ENCODE measurements around the gene ATP5F1D.

Gene ATP5F1D

DNA sequence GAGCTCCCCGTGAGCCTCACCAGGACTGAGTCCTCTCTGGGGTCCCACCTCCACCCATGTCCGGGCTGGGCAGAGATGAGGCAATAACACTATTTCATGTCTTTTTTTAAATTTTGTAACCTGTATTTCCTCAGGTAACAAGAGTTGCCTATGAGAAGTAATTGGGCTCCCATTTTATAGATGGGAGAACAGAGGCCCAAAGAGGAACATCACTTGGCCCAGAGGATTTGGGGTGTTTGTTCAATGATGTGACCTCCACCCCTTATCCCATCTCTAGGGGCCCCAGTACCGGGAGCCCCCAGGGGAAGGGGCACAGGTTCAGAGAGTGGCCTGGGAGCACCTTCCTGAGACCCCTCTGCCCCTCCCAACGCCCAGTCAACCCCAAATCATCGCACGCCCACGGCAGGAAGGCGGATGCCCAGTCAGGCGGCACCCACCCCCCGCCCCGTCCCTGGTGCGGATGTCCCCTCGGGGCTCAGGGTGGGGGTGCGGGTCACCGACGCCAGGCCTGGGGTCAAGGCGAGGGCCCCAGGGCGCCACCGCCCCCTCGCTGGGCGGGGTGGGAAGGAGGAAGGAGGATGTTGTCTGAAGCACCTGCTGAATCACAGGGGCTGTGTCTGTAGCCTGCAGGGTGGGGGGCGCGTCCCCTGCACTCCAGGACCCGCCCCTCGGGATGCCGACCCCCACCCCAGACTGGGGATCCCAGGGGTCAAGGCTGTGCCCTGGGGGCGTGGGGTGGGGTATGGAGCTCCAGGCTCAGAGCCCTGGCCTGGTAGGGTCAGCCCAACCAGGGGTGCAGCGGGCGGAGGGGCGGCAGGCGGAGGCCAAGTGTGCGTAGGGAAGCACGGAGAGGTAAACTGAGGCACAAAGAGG, 18.6 kb downstream of the ATP5F1D start:
- DNase-seq = peak; percentile 58

DNA sequence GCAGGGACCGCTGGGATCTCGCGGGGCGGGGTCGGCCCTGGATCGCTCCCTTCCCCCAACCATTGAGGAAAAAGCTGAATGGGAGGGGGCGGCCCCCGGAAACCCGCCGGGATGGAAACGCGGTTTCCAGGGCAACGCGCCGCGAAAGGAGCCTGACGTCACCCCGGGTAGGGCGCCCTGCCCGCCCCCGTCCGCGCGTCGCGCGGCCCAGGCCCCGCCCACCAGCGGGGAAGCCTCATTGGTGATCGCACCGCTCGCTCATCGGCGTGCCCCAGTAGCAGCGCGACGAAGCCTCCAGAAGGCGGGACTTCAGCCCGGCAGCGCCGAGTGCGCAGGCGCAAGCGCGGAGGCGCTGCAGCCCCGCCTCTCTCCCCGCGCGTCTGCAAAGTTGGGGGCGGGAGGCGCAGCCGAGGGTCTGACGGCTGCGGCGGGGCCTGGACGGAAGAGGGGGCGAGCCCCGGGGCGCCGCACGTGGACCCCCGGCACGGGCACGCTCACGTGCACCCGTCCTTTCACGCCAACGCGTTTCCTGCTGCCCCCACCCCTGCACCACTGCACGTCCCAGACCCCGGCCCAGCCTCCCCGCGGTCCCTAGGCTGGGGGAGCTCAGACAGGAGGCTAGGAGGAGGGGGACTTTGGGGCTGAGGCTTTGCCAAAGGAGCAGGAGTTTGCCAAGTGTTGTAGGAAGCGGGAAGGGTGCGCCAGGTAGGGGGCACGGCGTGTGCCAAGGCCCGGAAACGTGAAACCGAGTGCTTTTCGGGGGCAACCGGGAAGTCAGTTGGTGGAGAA, 19.4 kb downstream of the ATP5F1D start:
- DNase-seq = peak; percentile 97

DNA sequence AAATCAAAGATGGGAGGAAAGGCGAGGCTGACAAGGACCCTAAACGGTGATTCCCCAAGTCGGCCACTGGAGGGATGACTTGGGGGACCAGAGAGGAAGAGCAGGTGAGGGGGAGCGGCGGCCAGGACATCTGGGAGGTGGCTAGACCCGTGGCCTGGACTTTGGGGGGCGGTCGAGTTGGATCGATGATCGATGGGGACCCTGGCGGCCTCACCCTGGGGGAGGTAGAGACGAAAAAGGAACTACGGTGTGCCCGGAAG, 19.9 kb downstream of the ATP5F1D start:
- DNase-seq = no peak

DNA sequence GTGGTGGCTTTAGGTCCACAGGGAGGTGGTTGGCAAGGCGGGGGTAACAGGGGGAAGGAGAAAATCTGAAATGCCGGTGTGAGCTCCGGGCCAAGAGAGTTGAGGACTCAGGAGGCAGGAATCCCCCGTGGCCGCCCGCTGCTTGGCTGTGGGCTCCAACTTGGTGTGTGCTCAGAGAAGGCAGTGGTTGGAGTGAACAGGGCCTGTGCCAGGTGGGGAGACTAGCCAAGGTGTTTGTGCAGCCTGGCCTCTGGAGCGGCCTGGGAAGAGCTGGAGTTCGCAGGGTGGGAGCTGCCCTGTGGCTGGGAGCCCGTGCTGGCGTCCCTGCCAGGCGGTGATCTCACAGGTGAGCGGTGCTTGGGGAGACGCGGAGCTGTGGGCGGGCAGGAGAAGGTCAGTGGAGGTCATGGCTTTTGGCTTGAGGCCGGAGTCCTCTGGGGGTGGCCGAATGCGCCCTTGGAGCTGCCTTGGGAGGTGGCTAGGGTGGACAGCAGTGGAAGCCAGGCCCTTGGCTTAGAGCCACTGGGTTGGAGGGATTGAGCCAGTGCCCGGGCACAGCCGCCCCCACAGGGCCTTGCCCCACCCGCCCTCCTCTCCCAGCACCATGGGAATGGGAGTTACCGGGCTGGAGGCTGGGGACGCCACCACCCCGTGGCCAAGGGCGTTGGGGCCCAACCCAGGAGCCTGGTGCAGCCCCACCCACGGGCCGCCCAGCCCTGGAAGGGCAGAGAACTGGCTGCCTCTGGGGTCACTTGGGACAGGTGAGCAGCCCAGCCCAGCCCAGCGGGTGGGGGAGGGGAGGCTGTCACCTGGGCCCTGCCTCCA, 20.5 kb downstream of the ATP5F1D start:
- peak; percentile 40 for DNase-seq

DNA sequence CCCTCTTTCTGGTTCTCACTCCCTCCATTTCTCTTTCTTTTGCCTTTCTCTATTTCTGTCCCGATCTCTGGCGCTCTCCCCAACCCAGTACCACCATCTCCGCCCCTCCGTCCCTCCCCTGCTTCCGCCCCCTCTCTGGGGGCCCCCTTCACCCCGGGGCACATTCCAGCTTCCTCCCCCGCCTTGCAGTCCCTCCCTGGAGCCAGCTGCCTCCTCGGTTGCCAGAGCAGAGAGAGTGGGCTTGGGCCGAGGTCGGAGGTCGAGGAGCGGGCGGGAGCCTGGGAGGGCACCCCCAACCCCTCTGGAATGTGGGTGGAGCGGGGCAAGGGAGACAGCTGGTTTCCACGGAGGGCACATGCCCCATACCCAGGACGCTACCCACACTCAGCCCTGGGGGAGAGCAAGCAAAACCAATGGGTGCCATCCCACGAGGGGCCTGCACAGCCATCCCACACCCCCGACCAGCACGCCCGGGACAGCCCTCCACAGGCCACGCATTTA, 21.1 kb downstream of the ATP5F1D start:
- no peak for DNase-seq

DNA sequence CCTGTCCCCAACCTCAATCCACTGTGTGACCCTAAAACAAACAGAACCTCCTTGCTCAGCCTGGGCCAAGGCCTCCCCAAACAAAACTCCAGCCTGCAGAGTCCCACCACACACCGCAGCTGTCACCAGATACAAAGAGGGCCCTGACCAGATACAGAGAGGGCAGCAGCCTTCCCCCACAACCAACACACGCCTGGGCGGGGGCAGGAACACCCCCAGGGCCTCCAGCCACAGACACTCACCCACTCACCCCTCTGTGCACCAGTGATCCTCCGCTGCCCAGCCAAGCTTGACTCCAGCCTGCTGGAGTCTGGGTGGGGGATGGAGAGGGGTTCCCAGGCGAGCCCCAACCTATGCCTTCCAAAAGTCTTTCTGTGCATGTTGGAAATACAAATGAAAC, 21.6 kb downstream of the ATP5F1D start:
- DNase-seq = no peak

DNA sequence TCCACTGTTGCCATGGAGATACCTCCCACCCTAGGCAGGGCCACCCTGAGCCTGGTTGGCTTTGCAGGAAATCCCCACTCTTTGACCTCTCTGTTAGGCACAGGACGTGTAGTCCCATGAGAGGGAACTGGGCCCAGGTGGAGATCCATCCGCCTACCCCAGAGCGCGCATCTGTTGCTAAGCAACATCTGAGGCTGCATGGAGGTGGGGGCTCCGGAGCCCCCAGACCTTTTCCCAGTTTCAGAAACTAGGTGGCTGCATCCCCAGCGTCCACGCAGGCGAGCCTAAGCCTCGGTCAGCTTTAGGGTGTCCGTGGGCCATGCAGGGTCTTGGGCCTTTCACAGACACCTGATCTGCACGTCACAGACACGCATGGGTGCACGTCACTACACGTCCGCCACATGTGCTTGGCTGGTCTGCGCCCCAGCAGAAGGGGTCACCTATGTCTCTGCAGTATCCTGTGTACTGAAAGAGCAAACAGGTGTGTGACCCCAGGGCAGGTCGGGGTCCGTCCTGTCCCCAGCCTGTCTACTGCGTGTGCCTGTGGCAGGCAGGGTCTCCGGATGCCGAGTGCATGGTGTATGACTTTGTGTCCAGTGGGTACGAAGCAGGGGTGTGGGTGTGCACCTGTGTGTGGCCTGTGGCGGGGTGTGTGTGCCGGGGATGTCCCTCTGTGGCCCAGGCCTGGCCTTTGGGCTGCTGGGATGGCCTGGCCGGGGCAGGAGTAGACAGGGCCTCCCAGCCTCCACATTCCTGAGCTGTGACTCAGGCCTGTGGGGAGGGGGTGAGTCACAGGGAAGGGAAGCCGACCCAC, 23.5 kb downstream of the ATP5F1D start:
- DNase-seq = no peak

DNA sequence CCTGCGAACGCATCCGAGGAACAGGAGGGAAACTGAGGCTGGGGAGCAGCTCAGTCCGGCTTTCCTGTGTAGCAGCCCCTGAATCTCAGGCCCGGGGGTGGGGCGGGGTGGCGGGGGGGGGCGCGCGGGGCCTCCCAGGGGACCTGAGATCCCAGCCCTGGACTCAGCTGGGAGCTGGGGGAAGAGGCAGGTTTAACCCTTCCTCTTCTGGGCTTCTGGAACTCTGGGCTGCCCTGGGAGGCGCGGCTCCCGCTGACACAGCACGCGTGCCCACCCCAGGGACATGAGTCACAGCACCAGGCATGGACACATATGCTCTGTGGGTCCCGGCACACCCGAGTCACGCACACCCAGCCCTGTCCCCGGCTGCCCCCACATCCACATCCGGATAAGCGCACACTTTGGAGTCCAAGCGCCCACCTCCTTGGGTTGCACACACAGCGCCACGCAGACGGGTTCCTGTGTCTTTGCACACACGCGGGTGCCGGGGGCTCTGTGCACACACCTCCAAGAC, 24.1 kb downstream of the ATP5F1D start:
- peak; percentile 47 for DNase-seq

DNA sequence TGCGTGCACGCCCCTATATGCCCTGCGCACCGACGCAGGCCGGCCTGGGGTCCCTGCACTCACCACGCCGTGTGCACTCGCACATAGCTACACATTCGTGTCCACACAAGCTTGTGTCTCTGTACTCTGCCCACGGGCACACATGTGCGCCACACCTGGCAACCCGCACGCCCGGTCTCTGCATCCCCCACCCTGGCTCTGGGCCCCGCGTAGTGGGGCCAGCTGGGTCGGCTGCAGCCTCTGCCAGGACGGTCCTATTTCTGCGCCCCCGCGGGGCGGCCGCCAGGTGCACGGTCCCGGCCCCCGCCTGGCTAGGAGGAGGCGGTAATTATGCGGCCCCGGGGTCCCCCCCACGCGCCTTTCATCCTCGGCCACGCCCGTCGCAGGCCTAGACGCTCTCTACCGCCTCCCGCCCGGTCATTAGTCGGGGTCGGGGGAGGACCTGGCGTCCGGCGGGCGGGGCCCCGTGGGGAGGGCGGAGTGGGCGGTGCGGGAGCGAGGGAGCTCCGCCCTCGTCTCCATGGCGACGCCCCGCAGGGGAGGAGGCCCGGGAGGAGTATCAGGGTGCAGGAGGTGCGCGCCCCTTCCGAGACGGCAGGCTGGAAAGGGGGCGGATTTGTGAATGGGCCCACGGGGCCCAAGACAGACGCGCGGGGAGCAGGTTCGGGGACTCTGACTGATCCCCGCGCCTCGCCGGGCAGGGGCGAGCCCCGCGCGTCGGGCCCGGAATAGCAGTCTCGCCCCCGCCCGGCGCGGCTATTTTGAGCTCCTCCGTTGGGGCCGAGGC, 24.8 kb downstream of the ATP5F1D start:
- DNase-seq = peak; percentile 82

DNA sequence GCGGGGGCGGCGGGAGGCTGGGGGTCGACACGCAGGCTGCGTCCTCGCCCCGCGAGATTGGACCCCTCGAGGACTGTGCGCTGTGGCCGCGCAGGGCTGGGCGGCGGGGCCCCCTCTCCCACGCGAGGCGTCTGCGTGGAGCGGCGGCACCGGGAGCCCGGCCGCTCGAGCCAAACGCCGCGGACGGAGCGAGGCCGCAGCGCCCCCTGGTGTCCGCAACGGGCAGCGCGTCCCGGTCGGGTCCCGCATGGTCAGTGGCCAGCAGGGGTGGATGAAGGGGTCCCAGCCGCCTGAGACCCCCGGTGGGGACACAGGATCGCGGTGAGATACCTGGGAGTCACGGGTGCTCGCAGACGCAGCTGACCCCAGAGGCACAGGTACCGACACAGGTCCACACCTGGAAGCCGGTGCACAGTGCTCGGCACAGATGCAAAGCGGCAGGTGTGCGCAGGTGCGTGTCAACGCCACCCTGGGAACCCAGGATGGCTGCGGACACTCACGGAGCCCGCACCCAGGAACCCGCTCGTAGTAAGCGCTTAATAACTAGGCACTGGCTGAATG, 25.4 kb downstream of the ATP5F1D start:
- peak; percentile 75 for DNase-seq

DNA sequence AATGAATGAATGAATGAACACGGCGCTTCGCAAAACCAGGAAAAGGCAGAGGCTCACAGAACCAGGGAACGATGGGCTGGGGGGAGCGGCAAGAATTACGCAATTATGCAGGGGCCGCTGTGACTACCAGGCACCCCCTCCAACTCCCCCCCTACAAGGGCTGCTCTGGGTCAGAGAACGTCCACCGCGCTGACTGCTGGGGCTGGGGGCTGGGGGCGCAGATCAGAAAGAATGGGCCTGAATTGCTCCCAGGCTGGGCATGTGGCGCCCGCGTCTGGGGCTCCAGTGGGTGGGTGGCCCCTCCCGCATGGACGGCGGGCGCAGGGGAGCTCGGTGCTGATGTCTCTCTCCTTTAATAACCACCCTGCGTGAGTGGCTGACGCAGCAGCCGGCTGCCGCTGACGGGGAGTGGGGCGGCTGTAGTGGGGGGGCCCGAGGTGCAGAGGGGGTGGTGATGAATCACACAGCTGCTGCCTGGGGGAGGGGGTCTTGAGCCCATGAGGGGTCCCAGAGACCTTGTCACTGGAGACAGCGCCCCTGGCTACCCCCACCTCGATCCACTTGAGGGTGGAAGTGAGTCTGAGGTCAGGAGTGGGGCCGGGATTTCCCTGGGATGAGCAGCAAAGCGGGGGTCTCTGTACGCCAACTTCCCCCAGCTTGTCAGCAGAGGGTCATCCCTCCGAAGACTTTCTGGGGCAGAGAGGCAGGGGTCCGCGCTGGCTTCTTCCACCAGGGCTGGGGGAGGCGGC, 26.1 kb downstream of the ATP5F1D start:
- DNase-seq = peak; percentile 25

DNA sequence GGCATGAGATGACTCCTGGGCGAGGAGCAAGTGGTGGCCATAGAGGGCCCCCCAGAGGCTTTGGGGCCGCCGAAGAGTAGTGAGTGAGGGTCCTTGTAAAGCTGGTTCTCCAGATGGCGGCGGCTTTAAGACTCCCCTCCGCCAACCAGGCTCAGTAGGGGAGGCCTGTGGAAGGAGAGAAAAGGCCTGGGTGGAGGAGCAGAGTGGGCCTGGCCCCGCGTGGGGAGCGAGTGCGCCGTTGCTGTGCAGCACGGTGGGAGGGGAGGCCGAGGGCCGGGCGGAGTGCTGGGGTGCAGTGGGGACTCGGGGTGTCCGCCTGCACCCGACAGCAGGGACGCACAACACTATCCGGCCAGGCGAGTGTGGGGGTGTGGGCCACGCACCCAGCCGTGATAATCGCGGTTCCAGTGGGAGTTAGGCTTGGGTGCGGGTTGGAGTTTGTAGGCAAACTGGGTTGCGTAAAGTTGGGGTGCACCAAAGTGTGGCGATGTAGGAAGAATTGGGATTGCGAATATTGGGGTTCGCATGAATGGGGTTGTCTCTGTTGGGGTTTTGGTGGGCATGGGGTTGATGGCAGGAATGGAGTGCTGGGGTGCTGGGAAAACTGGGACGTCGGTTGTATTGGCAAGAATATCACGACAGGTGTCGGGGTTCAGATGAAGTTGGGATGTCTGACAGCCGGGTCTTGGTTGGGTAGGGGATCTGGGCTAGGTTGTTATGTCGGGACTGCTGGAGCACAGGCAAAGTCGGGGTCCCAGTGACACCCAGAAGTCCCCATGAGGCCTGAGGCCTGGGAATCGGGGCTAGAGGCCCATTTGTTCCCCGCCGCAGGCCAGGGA, 26.9 kb downstream of the ATP5F1D start:
- no peak for DNase-seq

DNA sequence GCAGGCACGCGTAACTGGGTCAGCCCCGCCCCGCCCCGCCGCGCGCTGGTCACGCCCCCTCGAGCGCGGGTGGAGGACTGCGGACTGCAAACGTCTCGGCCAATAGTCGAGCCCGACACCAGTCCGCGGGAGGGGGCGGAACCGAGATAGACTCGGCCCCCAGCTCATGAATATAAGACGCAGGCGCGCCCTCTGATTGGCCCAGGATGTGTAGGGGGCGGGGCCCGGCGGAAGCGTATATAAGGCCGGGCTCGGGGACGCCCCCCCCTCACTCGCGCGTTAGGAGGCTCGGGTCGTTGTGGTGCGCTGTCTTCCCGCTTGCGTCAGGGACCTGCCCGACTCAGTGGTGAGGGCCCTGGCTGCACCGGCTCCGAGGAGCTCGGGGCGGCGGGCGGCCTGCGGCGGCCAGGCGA, 27.5 kb downstream of the ATP5F1D start, which contains the start of gene CIRBP:
CIRBP (plus strand) TSS at position 268 of the 413 bp plus-strand sequence. CDS start 1,602 bp downstream, outside the sequence.
- DNase-seq = peak; percentile 100

DNA sequence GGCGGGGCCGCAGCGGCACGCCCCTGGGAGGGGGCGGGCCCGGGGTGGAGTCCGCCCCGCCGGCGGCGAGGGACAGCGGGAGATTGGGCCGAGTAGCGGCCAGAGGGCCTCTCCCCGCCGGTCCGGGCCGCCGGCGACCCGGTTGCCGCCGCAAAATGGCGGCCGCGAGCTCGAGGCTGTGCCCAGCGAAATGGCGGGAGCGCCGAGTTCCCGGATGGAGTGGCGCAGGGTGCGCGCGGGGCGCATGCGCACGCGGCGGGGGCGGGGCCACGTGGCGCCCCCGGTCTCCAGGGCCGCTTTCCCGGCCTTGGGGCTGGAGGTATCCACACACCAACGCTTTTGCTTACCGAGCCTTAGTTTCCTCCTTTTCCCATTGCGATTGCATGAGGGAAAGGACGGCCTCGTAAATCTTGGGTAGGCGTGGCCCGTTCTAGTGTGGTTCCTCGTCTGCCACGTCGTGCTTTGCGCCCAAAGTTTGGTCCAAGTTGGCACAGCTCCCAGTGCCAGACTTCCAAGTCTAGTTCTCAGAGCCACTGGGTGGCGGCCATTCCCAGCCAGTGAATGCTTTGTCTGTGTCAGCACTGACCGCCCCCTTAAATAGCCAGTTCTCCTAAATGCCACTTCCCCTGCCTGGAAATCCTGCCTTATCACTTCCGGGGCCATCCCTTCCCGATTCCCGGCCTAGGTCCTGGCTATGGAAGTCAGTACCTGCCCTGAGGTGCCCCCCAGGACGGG, 28.1 kb downstream of the ATP5F1D start:
- DNase-seq = peak; percentile 86

DNA sequence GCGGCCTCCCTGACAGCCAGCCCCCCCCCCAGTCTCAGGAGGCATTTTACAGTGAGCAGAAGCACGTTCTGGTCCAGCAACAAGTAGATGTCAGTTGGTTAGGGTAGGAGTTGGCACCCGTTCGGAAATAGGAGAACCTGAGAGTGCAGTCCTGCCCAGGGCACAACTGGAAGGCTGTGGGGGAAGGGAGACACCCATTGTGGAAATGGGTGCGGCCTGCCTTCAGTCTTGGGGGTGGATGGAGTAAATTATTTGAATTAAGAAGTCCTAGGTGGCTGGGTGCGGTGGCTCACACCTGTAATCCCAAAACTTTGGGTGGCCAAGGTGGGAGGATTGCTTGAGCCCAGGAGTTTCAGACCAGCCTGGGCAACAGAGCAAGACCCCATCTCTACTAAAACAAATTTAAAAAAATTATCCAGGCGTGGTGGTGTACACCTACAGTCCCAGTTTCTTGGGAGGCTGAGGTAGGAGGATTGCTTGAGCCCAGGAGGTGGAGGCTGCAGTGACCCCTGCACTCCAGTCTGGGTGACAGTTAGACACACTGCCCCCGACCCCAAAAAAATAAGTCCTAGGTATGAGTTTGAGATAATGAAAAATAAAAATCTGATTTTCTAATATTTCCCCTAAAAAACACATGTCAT, 28.8 kb downstream of the ATP5F1D start:
- DNase-seq = peak; percentile 33

DNA sequence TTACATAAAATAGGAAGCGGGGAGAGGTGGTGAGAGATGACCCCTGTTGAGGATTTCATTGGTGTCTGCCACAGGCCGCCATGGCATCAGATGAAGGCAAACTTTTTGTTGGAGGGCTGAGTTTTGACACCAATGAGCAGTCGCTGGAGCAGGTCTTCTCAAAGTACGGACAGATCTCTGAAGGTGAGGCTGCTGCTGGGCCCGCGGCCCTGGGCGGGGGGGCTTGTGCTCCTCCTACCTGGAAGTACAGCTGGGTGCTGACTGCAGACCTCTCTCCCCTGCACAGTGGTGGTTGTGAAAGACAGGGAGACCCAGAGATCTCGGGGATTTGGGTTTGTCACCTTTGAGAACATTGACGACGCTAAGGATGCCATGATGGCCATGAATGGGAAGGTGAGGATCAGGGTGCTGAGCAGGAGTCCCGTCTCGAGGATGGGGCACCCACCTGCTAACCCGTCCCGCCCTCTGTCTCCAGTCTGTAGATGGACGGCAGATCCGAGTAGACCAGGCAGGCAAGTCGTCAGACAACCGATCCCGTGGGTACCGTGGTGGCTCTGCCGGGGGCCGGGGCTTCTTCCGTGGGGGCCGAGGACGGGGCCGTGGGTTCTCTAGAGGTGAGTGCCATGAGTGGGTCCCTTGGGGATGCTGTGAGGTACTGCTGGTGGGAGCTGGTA, 29.4 kb downstream of the ATP5F1D start:
- no peak for DNase-seq
